ENCODE data around the gene ELL.

Gene ELL

GRCh38 chr19:18518639-18519038 lies 3.2 kb downstream of the ELL start:
- H4K20me1 ChIP-seq (ENCODE audit: low read depth, low read length): no peaks in the 10 kb centered on the region
- no peaks in the 10 kb centered on the region for H3K9me3 ChIP-seq (ENCODE audit: insufficient read depth, low read length)
- H3K27ac ChIP-seq (ENCODE audit: low read depth, low read length): no peak overlapping the region
- no peak overlapping the region for H3K4me2 ChIP-seq (ENCODE audit: low read depth, low read length, poor library complexity, severe bottlenecking)
- H3K9ac ChIP-seq (ENCODE audit: low read length): no peak overlapping the region
- no peaks in the 10 kb centered on the region for H3F3A ChIP-seq (ENCODE audit: insufficient read depth)
- H3K4me3 ChIP-seq (ENCODE audit: insufficient read depth, low read length, poor library complexity, severe bottlenecking): no peak overlapping the region
- no peaks in the 10 kb centered on the region for H3K36me3 ChIP-seq (ENCODE audit: low read length)
- TF ChIP-seq EZH2phosphoT487 (conservative IDR thresholded peaks at IDR 0.05; ENCODE audit: low read length): no peak
- TF ChIP-seq, protein P1, sequence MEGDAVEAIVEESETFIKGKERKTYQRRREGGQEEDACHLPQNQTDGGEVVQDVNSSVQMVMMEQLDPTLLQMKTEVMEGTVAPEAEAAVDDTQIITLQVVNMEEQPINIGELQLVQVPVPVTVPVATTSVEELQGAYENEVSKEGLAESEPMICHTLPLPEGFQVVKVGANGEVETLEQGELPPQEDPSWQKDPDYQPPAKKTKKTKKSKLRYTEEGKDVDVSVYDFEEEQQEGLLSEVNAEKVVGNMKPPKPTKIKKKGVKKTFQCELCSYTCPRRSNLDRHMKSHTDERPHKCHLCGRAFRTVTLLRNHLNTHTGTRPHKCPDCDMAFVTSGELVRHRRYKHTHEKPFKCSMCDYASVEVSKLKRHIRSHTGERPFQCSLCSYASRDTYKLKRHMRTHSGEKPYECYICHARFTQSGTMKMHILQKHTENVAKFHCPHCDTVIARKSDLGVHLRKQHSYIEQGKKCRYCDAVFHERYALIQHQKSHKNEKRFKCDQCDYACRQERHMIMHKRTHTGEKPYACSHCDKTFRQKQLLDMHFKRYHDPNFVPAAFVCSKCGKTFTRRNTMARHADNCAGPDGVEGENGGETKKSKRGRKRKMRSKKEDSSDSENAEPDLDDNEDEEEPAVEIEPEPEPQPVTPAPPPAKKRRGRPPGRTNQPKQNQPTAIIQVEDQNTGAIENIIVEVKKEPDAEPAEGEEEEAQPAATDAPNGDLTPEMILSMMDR (IDR thresholded peaks at IDR 0.05; ENCODE audit: insufficient read depth, low read length, poor library complexity, severe bottlenecking): no peak
- no peaks in the 10 kb centered on the region for H3K27me3 ChIP-seq (ENCODE audit: low read length)
- no peak overlapping the region for H2AFZ ChIP-seq (ENCODE audit: low read depth, low read length, severe bottlenecking)
- H3K9me2 ChIP-seq (replicated peaks; ENCODE audit: insufficient read depth, low read length): no peaks in the 10 kb centered on the region
- H3K79me2 ChIP-seq (ENCODE audit: insufficient read depth, low read length): peaks cover 80% of the 10 kb centered on the region

GRCh38 chr19:18517606-18518005 lies 4.3 kb downstream of the ELL start:
- Histone ChIP-seq H3K27me3 (ENCODE audit: low read length) (no peaks in the 10 kb centered on the region), H4K20me1 (ENCODE audit: low read depth, low read length) (no peaks in the 10 kb centered on the region), H3F3A (ENCODE audit: insufficient read depth) (no peaks in the 10 kb centered on the region), H3K4me3 (ENCODE audit: insufficient read depth, low read length, poor library complexity, severe bottlenecking) (no peak overlapping the region), H3K79me2 (ENCODE audit: insufficient read depth, low read length) (peaks cover 89% of the 10 kb centered on the region), H3K36me3 (ENCODE audit: low read length) (no peaks in the 10 kb centered on the region), H3K4me2 (ENCODE audit: low read depth, low read length, poor library complexity, severe bottlenecking) (no peak overlapping the region), H2AFZ (ENCODE audit: low read depth, low read length, severe bottlenecking) (no peak overlapping the region), H3K9ac (ENCODE audit: low read length) (no peak overlapping the region), H3K9me3 (ENCODE audit: insufficient read depth, low read length) (no peaks in the 10 kb centered on the region), H3K27ac (ENCODE audit: low read depth, low read length) (no peak overlapping the region), H3K9me2 (replicated peaks; ENCODE audit: insufficient read depth, low read length) (no peaks in the 10 kb centered on the region)
- TF ChIP-seq, protein P1 (IDR thresholded peaks at IDR 0.05; ENCODE audit: insufficient read depth, low read length, poor library complexity, severe bottlenecking): no peak
- no peak for TF ChIP-seq EZH2phosphoT487 (conservative IDR thresholded peaks at IDR 0.05; ENCODE audit: low read length)

- no peak for TF ChIP-seq EZH2phosphoT487 (conservative IDR thresholded peaks at IDR 0.05; ENCODE audit: low read length)
- TF ChIP-seq, protein P1 (IDR thresholded peaks at IDR 0.05; ENCODE audit: insufficient read depth, low read length, poor library complexity, severe bottlenecking): no peak
- Histone ChIP-seq H3K79me2 (ENCODE audit: insufficient read depth, low read length) (peaks cover 98% of the 10 kb centered on the region), H3K36me3 (ENCODE audit: low read length) (no peaks in the 10 kb centered on the region), H3K4me2 (ENCODE audit: low read depth, low read length, poor library complexity, severe bottlenecking) (no peak overlapping the region), H2AFZ (ENCODE audit: low read depth, low read length, severe bottlenecking) (no peak overlapping the region), H3K27ac (ENCODE audit: low read depth, low read length) (no peak overlapping the region), H3K9me3 (ENCODE audit: insufficient read depth, low read length) (no peaks in the 10 kb centered on the region), H3K4me3 (ENCODE audit: insufficient read depth, low read length, poor library complexity, severe bottlenecking) (no peak overlapping the region), H3F3A (ENCODE audit: insufficient read depth) (no peaks in the 10 kb centered on the region), H3K27me3 (ENCODE audit: low read length) (no peaks in the 10 kb centered on the region), H4K20me1 (ENCODE audit: low read depth, low read length) (no peaks in the 10 kb centered on the region), H3K9ac (ENCODE audit: low read length) (no peak overlapping the region), H3K9me2 (replicated peaks; ENCODE audit: insufficient read depth, low read length) (no peaks in the 10 kb centered on the region)
These were observed 5.9 kb downstream of the ELL start for GRCh38 chr19:18515959-18516358.
